Peyer's patch (tissue), 4 donors: ENCODE measurements around the gene FCGR3A.

Experiments used
- CTCF ChIP-seq, 6 experiments: fragments of 450-650 bp in 4 of 6; fragments of 200-600 bp in 2 of 6; sonication (generic) in 1 of 6; IDR thresholded peaks; one replicate each; pipeline ENCODE4 v1.5.1; 2017 to 2019; ENCODE audit warnings: antibody characterized with exemption in 6 of 6, mild to moderate bottlenecking in 3 of 6, moderate library complexity in 1 of 6
- POLR2A ChIP-seq, 2 donors: fragments of 450-650 bp; IDR thresholded peaks; one replicate each; pipeline ENCODE4 v1.5.1; 2017; ENCODE audit warnings: antibody characterized with exemption in 2 of 2, mild to moderate bottlenecking in 2 of 2, moderate library complexity in 2 of 2

- TF ChIP-seq CTCF (IDR thresholded peaks at IDR 0.05) (no peak), POLR2A (IDR thresholded peaks at IDR 0.05) (no peak)
These were observed 46.8 kb downstream of the FCGR3A start for GRCh38 chr1:161502641-161503393.
